SU-DHL-6 (cell line): ENCODE measurements around the gene HDAC5.

Experiments used
- EZH2phosphoT487 ChIP-seq: fragments of 200-600 bp; sonication (generic), shearing (Covaris generic); conservative IDR thresholded peaks from 2 replicates; pipeline ENCODE4 v1.6.1; 2018; ENCODE audit warnings: mild to moderate bottlenecking, antibody characterized with exemption, low read length, moderate library complexity, mixed read lengths
- TF ChIP-seq, protein P1 (sequence below): fragments of 200-600 bp; sonication (generic); IDR thresholded peaks from one replicate; pipeline ENCODE4 v1.5.1; 2017; ENCODE audit warnings: antibody characterized with exemption, mild to moderate bottlenecking, low read length, moderate library complexity; ENCODE audit not compliant: insufficient read depth, poor library complexity, severe bottlenecking

DNA sequence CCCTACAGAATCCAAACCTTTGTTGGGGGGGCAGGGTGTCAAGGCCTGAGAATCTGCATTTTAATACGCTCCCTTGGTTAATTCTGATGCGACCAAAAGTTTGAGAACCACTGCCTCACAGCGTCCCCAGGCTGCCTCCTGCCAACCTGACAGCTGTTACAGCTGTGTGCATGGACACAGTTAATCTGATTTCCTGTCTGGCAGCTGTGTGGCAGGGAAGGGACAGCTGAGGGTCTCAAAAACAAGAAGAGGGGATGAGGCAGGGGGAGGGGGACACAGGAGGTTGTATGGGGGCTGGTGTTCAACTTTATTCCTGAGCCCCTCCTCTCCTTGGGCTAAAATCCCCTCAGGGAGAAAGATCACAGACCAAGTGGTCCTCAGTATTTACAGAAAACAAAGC, 17.5 kb downstream of the HDAC5 start:
- TF ChIP-seq, protein P1, sequence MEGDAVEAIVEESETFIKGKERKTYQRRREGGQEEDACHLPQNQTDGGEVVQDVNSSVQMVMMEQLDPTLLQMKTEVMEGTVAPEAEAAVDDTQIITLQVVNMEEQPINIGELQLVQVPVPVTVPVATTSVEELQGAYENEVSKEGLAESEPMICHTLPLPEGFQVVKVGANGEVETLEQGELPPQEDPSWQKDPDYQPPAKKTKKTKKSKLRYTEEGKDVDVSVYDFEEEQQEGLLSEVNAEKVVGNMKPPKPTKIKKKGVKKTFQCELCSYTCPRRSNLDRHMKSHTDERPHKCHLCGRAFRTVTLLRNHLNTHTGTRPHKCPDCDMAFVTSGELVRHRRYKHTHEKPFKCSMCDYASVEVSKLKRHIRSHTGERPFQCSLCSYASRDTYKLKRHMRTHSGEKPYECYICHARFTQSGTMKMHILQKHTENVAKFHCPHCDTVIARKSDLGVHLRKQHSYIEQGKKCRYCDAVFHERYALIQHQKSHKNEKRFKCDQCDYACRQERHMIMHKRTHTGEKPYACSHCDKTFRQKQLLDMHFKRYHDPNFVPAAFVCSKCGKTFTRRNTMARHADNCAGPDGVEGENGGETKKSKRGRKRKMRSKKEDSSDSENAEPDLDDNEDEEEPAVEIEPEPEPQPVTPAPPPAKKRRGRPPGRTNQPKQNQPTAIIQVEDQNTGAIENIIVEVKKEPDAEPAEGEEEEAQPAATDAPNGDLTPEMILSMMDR: no peak
- no peak for TF ChIP-seq EZH2phosphoT487
